ENCODE measurements around the gene SCMH1.

Gene SCMH1

DNA sequence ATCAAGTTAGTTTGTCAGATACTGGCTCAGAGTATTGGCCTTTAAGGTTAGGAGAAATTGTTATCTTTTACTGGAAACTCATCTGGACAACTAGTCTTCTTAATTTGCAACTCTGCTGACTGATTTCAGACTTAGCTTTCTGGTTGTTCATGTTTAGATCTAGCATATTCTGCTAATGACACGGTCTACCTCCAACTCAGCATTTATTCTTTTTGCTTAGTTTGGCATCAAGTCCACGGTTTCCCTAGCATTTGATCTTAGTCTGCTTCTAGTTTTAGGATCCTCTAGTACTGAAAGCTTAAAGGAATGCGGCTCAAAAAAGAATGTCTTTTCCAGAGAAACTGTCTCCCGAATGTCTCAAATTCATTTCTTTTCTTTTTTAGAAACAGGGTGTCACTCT lies 145.0 kb downstream of the SCMH1 start:
- no peak for DNase-seq (ENCODE audit: low read depth in 2 of 2)

GRCh38 chr1:41093826-41094225 lies 148.3 kb downstream of the SCMH1 start:
- no peak for DNase-seq (ENCODE audit: low read depth in 2 of 2)

DNA sequence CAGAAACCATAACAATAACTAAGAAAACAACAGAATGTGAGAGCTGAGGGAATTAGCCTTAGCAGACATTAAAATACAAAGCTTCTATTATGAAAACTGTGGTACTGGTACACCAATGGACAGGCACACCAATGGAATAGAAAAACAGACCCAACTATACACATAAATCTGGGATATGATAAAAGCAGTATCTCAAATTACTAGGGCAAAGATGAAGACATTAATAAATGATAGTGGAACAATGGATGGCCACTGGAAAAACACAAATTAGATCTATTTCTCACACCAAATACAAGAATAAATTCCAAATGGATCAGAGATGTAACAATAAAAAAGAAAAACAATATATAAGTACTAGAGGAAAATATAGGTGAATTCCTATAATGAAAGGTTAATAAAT lies 155.2 kb downstream of the SCMH1 start:
- DNase-seq (ENCODE audit: low read depth in 2 of 2), result no peak

DNA sequence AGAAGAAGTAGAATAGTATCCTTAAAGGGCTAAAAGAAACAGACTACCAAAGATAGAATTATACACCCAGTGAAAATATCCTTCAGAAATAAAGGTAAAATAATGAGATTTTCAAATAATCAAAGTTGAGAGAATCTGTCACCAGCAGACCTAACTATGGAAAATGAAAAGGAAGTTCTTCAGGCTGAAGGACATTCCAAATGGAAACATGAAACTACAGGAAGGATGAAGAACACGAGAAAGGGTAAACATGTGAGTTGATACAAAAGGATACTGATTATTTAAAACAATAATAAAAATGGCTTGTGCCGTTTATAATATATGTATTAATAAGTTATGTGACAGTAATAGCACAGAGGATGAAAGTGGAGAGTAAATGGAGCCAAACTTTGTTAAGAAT lies 163.5 kb downstream of the SCMH1 start:
- DNase-seq (ENCODE audit: low read depth in 2 of 2), result no peak

- DNase-seq (ENCODE audit: low read depth in 2 of 2), result no peak
Measured at GRCh38 chr1:41078193-41078592, 163.9 kb downstream of the SCMH1 start.

GRCh38 chr1:41073971-41074370 lies 168.1 kb downstream of the SCMH1 start:
- DNase-seq (ENCODE audit: low read depth in 2 of 2), result no peak

GRCh38 chr1:41072051-41072450 lies 170.1 kb downstream of the SCMH1 start:
- DNase-seq (ENCODE audit: low read depth in 2 of 2), result no peak

DNA sequence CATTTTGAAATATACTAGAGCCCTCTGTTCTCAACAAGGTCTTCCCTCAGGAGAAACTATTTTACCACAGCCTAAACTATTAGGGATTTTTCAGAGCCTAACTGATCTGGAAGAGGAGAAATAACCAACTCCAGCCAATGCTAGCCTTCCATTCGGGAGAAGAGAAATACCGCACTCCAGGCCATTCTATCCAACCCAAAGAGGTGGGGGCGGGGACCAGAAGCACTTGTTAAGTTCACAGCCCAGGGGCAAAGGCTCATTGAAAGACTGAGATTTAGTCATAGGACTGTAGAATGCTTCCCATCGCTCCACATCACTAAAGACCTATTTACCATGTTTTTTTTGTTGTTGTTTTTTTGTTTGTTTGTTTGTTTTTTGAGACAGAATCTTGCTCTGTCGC lies 185.2 kb downstream of the SCMH1 start:
- no peak for DNase-seq (ENCODE audit: low read depth in 2 of 2)

- no peak for DNase-seq (ENCODE audit: low read depth in 2 of 2)
Measured at GRCh38 chr1:41053316-41053715, 188.8 kb downstream of the SCMH1 start.

- no peak for DNase-seq (ENCODE audit: low read depth in 2 of 2)
Measured at GRCh38 chr1:41051022-41051421, 191.1 kb downstream of the SCMH1 start.

DNA sequence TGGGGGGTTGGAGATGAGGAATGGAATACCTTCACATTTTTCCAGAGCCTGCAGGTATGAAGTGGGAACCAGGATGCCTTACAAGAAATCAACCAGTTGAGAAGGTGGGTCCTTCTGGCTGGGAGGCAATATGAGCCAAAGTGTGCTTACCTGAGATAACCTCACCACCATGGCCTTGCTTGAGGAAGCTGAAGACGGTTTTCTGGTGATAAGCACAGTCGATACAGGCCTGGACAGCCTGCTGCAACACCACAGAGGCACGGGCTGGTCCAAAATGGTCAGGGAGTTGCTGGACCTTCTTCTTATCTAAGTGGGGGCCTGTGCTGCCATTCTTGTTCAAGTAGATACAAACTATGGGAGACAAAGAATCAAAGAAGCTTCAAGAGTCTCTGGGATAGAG lies 193.6 kb downstream of the SCMH1 start:
- DNase-seq (ENCODE audit: low read depth in 2 of 2), result no peak

DNA sequence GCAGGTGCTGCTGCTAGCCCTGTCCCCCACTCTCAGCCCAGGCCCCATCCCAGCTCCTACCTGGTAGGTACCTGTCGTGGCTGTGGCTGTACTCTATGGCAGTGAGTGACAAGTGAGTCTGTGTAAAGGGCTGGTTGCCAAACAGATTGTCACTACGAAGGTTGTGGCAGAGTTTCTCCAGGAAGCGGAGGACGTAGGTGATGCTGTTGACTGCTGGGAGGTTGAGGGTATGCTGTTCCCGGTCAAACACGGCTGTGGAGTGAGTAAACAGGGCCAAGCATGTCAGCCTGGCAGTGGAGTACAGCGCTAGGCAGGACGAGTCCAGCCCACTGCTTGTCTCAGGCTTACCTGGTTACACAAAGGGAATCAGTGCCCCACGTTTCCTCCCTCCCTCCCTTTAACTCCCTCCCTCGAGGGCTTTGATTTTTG lies 195.7 kb downstream of the SCMH1 start:
- DNase-seq (ENCODE audit: low read depth in 2 of 2), result no peak

- DNase-seq (ENCODE audit: low read depth in 2 of 2), result no peak
Measured at GRCh38 chr1:41045740-41046139, 196.4 kb downstream of the SCMH1 start.

- no peak for DNase-seq (ENCODE audit: low read depth in 2 of 2)
Measured at GRCh38 chr1:41044187-41044586, 197.9 kb downstream of the SCMH1 start.

GRCh38 chr1:41041614-41042270 lies 200.4 kb downstream of the SCMH1 start:
- DNase-seq (ENCODE audit: low read depth in 2 of 2), result no peak

GRCh38 chr1:41038110-41038509 lies 204.0 kb downstream of the SCMH1 start:
- DNase-seq (ENCODE audit: low read depth in 2 of 2), result no peak

- DNase-seq (ENCODE audit: low read depth in 2 of 2), result no peak
Measured at GRCh38 chr1:41037116-41037903, 204.8 kb downstream of the SCMH1 start.

- no peak for DNase-seq (ENCODE audit: low read depth in 2 of 2)
Measured at GRCh38 chr1:41033272-41033671, 208.8 kb downstream of the SCMH1 start.

GRCh38 chr1:41032147-41032546 lies 210.0 kb downstream of the SCMH1 start:
- DNase-seq (ENCODE audit: low read depth in 2 of 2), result no peak

GRCh38 chr1:41030872-41031616 lies 211.1 kb downstream of the SCMH1 start:
- DNase-seq (ENCODE audit: low read depth in 2 of 2), result no peak

GRCh38 chr1:41028034-41028642 lies 214.0 kb downstream of the SCMH1 start:
- no peak for DNase-seq (ENCODE audit: low read depth in 2 of 2)
